ENCODE measurements around the gene ZFP57. TPM values are rescaled to one million over a fixed set of nuclear protein-coding genes. Genes with fewer than 3 reads are reported as not detected.

ZFP57 gene
- total and polyA plus RNA-seq, 10 of the 15 experiments (the other 5 are each of a cell fraction or from before 2014, with no cell fraction given) = not detected

DNA sequence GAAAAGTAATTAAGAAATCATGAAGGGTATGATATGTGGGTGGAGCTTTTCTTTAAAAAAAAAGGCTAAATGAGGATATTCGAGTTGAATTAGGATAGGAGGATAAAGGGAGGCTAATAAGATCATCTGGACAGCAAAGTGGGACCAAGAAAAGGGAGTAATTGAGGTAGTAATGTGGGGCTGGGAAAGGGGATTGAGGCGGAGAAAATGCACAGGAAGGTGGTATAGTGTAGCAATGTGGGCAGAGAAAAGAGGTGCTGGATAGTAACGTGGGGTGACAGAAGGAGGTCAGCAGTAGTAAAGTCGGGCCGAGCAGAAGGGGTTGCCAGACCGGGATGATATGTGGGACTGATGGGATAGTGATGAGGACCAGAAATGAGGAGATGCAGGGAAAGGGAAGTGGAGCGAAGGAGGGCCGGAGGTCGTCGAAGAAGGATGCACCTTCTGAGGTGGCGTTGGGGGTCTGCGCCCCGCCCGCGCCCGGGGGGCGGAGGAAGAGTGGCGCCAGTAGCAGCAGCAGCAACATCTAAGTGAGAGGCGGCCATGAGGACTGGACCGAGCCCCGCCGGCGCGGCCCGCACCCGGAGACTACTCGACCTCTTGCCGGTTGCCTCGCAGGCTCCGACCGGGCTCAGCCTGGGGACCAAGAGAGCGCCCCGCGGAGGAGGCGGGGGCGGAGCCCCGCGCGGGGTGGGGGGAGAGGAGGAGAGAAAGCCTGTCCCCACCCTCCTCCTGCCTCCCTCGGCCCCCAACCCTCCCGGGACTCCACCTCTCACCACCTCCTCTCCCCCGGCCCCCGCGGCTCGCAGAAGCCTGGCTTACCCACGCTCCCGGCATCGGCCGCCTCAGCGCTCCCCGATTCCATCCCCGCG, 48.9 kb downstream of the ZFP57 start:
- RAD21 ChIA-PET (ENCODE audit: unreplicated experiment) = interaction anchor here (1.5 kb wide), 1 partner anchor 44 kb away, joined by 5 read pairs; no protein-coding TSS in a partner anchor
- Histone ChIP-seq H3K9me3 (replicated peaks; ENCODE audit: control insufficient read depth, insufficient read depth, low read length) (no peaks in the 10 kb centered on the region), H3K4me1 (ENCODE audit: control insufficient read depth, insufficient read depth, low read length) (peaks cover 16% of the 10 kb centered on the region), H3K27ac (ENCODE audit: control insufficient read depth, insufficient read depth) (no peak overlapping the region), H4K20me1 (ENCODE audit: control insufficient read depth, insufficient read depth) (no peaks in the 10 kb centered on the region), H3K36me3 (ENCODE audit: control insufficient read depth in 2 of 2, insufficient read depth in 2 of 2, low read length in 1 of 2) (no peaks in the 10 kb centered on the region), H3K4me2 (ENCODE audit: control insufficient read depth, insufficient read depth) (peak overlapping the region; percentile 59; the same call in 1 of the 2 replicates), H3K27me3 (replicated peaks in 1 of 2; ENCODE audit: control insufficient read depth in 2 of 2, insufficient read depth in 2 of 2, low read length in 1 of 2) (no peaks in the 10 kb centered on the region), H3K79me2 (ENCODE audit: control insufficient read depth, insufficient read depth, low read length) (no peaks in the 10 kb centered on the region), H2AFZ (ENCODE audit: control insufficient read depth, low read depth, low read length) (no peak overlapping the region), H3K9ac (ENCODE audit: control insufficient read depth, insufficient read depth, low read length) (no peak overlapping the region), H3K4me3 (peak overlapping the region; percentile 91)
- intact Hi-C loops (cut with micrococcal nuclease; ENCODE audit: unreplicated experiment) = no loop called here
- POLR2A ChIA-PET = interaction anchor here (0.6 kb wide), 1 partner anchor 16 kb away, joined by 3 read pairs; no protein-coding TSS in a partner anchor
- in situ Hi-C loops (cut with MboI) = no loop called here
- TF ChIP-seq EGR1 (IDR thresholded peaks at IDR 0.05; ENCODE audit: borderline replicate concordance in 1 of 2, low read depth in 2 of 2, low read length in 2 of 2) = peak in 1 of 2 experiments; percentile 69; a peak in 1 of 3 replicates
- 0 out of 2 replicates have a peak, but pooled peaks have one; percentile 7 for TF ChIP-seq SPI1 (IDR thresholded peaks at IDR 0.05; ENCODE audit: borderline replicate concordance, insufficient read depth, low read depth, low read length)
- TF ChIP-seq CBFB (IDR thresholded peaks at IDR 0.05; ENCODE audit: low read depth) = no peak
- 4% methylated on average over 31 of the region's 53 CpGs for WGBS (ENCODE audit: insufficient coverage, insufficient replicate concordance, low lambda C conversion rate, missing lambda C conversion rate)
- ATAC-seq (peak; percentile 49), FAIRE-seq (no peak), DNase-seq (ENCODE audit: low read depth, low spot score) (no peak)
- SMC1A ChIA-PET (ENCODE audit: uncharacterized antibody, unreplicated experiment) = no interaction called here
- CTCF ChIA-PET = interaction anchor here (1.6 to 2.5 kb wide), 5 partner anchors 16 to 24 kb away, joined by 4 to 20 read pairs (median 6); partner anchors contain the start of gene MOG
- no TSS peak for BruUV-seq (replicated peaks)

GRCh38 chr6:29631209-29631810, 49.6 kb downstream of the ZFP57 start:
- no peak overlapping the region for H2AFZ ChIP-seq (ENCODE audit: control insufficient read depth, low read depth, low read length)
- no peak overlapping the region for H3K9ac ChIP-seq (ENCODE audit: control insufficient read depth, insufficient read depth, low read length)
- DNase-seq (ENCODE audit: low read depth, low spot score) (no peak), FAIRE-seq (no peak), ATAC-seq (no peak)
- BruUV-seq (replicated peaks) = no TSS peak
- H3K4me1 ChIP-seq (ENCODE audit: control insufficient read depth, insufficient read depth, low read length) = peaks cover 16% of the 10 kb centered on the region
- H3K27me3 ChIP-seq (replicated peaks in 1 of 2; ENCODE audit: control insufficient read depth in 2 of 2, insufficient read depth in 2 of 2, low read length in 1 of 2) = no peaks in the 10 kb centered on the region
- H3K36me3 ChIP-seq (ENCODE audit: control insufficient read depth in 2 of 2, insufficient read depth in 2 of 2, low read length in 1 of 2) = no peaks in the 10 kb centered on the region
- H3K27ac ChIP-seq (ENCODE audit: control insufficient read depth, insufficient read depth) = no peak overlapping the region
- intact Hi-C loops (cut with micrococcal nuclease; ENCODE audit: unreplicated experiment) = no loop called here
- ChIA-PET RAD21 (ENCODE audit: unreplicated experiment) (no interaction called here), CTCF (interaction anchor here (1.6 to 1.8 kb wide), 2 partner anchors 17 to 22 kb away, joined by 4 to 11 read pairs; no protein-coding TSS in a partner anchor), POLR2A (no interaction called here), SMC1A (ENCODE audit: uncharacterized antibody, unreplicated experiment) (no interaction called here)
- no peaks in the 10 kb centered on the region for H4K20me1 ChIP-seq (ENCODE audit: control insufficient read depth, insufficient read depth)
- 95% methylated on average over 13 of the region's 14 CpGs for WGBS (ENCODE audit: insufficient coverage, insufficient replicate concordance, low lambda C conversion rate, missing lambda C conversion rate)
- no peak overlapping the region for H3K4me3 ChIP-seq
- no peaks in the 10 kb centered on the region for H3K79me2 ChIP-seq (ENCODE audit: control insufficient read depth, insufficient read depth, low read length)
- no peaks in the 10 kb centered on the region for H3K9me3 ChIP-seq (replicated peaks; ENCODE audit: control insufficient read depth, insufficient read depth, low read length)
- in situ Hi-C loops (cut with MboI) = no loop called here
- no peak overlapping the region for H3K4me2 ChIP-seq (ENCODE audit: control insufficient read depth, insufficient read depth)
- TF ChIP-seq RELB (IDR thresholded peaks at IDR 0.05; ENCODE audit: low read depth) = no peak
- no peak for TF ChIP-seq TCF3 (IDR thresholded peaks at IDR 0.05; ENCODE audit: borderline replicate concordance, insufficient read depth, low read depth, low read length)
- TF ChIP-seq, protein P1, sequence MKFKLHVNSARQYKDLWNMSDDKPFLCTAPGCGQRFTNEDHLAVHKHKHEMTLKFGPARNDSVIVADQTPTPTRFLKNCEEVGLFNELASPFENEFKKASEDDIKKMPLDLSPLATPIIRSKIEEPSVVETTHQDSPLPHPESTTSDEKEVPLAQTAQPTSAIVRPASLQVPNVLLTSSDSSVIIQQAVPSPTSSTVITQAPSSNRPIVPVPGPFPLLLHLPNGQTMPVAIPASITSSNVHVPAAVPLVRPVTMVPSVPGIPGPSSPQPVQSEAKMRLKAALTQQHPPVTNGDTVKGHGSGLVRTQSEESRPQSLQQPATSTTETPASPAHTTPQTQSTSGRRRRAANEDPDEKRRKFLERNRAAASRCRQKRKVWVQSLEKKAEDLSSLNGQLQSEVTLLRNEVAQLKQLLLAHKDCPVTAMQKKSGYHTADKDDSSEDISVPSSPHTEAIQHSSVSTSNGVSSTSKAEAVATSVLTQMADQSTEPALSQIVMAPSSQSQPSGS (IDR thresholded peaks at IDR 0.05; ENCODE audit: low read length) = no peak
- TF ChIP-seq RUNX3 (IDR thresholded peaks at IDR 0.05; ENCODE audit: low read length) = no peak
- no peak for TF ChIP-seq ATF7 (IDR thresholded peaks at IDR 0.05; ENCODE audit: low read depth)
- TF ChIP-seq, protein P2, sequence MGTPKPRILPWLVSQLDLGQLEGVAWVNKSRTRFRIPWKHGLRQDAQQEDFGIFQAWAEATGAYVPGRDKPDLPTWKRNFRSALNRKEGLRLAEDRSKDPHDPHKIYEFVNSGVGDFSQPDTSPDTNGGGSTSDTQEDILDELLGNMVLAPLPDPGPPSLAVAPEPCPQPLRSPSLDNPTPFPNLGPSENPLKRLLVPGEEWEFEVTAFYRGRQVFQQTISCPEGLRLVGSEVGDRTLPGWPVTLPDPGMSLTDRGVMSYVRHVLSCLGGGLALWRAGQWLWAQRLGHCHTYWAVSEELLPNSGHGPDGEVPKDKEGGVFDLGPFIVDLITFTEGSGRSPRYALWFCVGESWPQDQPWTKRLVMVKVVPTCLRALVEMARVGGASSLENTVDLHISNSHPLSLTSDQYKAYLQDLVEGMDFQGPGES (IDR thresholded peaks at IDR 0.05) = no peak
- TF ChIP-seq PAX8 (IDR thresholded peaks at IDR 0.05) = no peak
- no peak for TF ChIP-seq NR2F1 (conservative IDR thresholded peaks at IDR 0.05)
